ENCODE results near the gene RNF40. TPM values are rescaled to one million over a fixed set of nuclear protein-coding genes. Genes with fewer than 3 reads are reported as not detected.

RNF40 gene
- total and polyA plus RNA-seq, 2 of the 8 experiments (the other 6 are each of a cell fraction or from before 2014, with no cell fraction given) = 38.5 to 68.7 TPM

GRCh38 chr16:30725418-30725792, 36.7 kb upstream of the RNF40 start (continued):
- TF ChIP-seq, protein P1, sequence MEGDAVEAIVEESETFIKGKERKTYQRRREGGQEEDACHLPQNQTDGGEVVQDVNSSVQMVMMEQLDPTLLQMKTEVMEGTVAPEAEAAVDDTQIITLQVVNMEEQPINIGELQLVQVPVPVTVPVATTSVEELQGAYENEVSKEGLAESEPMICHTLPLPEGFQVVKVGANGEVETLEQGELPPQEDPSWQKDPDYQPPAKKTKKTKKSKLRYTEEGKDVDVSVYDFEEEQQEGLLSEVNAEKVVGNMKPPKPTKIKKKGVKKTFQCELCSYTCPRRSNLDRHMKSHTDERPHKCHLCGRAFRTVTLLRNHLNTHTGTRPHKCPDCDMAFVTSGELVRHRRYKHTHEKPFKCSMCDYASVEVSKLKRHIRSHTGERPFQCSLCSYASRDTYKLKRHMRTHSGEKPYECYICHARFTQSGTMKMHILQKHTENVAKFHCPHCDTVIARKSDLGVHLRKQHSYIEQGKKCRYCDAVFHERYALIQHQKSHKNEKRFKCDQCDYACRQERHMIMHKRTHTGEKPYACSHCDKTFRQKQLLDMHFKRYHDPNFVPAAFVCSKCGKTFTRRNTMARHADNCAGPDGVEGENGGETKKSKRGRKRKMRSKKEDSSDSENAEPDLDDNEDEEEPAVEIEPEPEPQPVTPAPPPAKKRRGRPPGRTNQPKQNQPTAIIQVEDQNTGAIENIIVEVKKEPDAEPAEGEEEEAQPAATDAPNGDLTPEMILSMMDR (IDR thresholded peaks at IDR 0.05; ENCODE audit: control extremely low read depth in 1 of 3, insufficient read depth in 1 of 3, low read depth in 1 of 3, low read length in 3 of 3) = no peak
- no peak for TF ChIP-seq RXRA (IDR thresholded peaks at IDR 0.05; ENCODE audit: insufficient read depth, low read depth, low read length)

All from H1 (cell line).